ENCODE results near the gene PLPPR1. TPM values are rescaled to one million over a fixed set of nuclear protein-coding genes. Genes with fewer than 3 reads are reported as not detected.

Gene PLPPR1
- total RNA-seq, 1 experiment from 2014 or later: not detected

- Histone ChIP-seq H3K36me3 (ENCODE audit: control insufficient read depth, insufficient read depth, low read length) (no peaks in the 10 kb centered on the region), H3K27ac (ENCODE audit: low read length) (no peak overlapping the region), H3K4me1 (ENCODE audit: control insufficient read depth, insufficient read depth, low read length) (no peaks in the 10 kb centered on the region), H3K4me3 (ENCODE audit: low read depth in 2 of 2, low read length in 2 of 2) (no peak overlapping the region), H3K9me3 (ENCODE audit: control insufficient read depth, insufficient read depth, low read depth, low read length) (no peaks in the 10 kb centered on the region), H3K27me3 (ENCODE audit: control insufficient read depth, insufficient read depth, low read length) (no peaks in the 10 kb centered on the region)
- TF ChIP-seq POLR2AphosphoS5 (IDR thresholded peaks at IDR 0.05; ENCODE audit: low read depth, low read length): no peak
- TF ChIP-seq REST (IDR thresholded peaks at IDR 0.05; ENCODE audit: insufficient read depth in 1 of 2, low read depth in 2 of 2, low read length in 1 of 2): no peak
- peak; percentile 70 for TF ChIP-seq CTCF (IDR thresholded peaks at IDR 0.05)
- DNase-seq (ENCODE audit: low read depth, low spot score): no peak
- BruUV-seq (replicated peaks): no TSS peak
- intact Hi-C loops (cut with micrococcal nuclease; ENCODE audit: unreplicated experiment) (loop anchor here (5.0 kb wide), 1 partner anchor 193 kb away; no protein-coding TSS in a partner anchor), in situ Hi-C loops (cut with HindIII; ENCODE audit: low pct_unique_long_range_greater_than_20kb, low sequenced_read_pairs) (no loop called here)
- CTCF ChIA-PET: interaction anchor here (0.5 kb wide), 1 partner anchor 214 kb away, joined by 7 read pairs; no protein-coding TSS in a partner anchor
- ATAC-seq: peak; percentile 66; the same call in 1 of the 2 replicates
- POLR2A ChIA-PET: no interaction called here
Observed at GRCh38 chr9:101119206-101119819, 90.8 kb downstream of the PLPPR1 start.

GRCh38 chr9:101121836-101122399 lies 93.4 kb downstream of the PLPPR1 start:
- in situ Hi-C loops (cut with HindIII; ENCODE audit: low pct_unique_long_range_greater_than_20kb, low sequenced_read_pairs): no loop called here
- no peaks in the 10 kb centered on the region for H3K4me1 ChIP-seq (ENCODE audit: control insufficient read depth, insufficient read depth, low read length)
- POLR2A ChIA-PET: no interaction called here
- CTCF ChIA-PET: no interaction called here
- no peaks in the 10 kb centered on the region for H3K9me3 ChIP-seq (ENCODE audit: control insufficient read depth, insufficient read depth, low read depth, low read length)
- DNase-seq (ENCODE audit: low read depth, low spot score): no peak
- BruUV-seq (replicated peaks): no TSS peak
- no peaks in the 10 kb centered on the region for H3K27me3 ChIP-seq (ENCODE audit: control insufficient read depth, insufficient read depth, low read length)
- H3K27ac ChIP-seq (ENCODE audit: low read length): no peak overlapping the region
- no peak for ATAC-seq
- H3K4me3 ChIP-seq (ENCODE audit: low read depth in 2 of 2, low read length in 2 of 2): no peak overlapping the region
- TF ChIP-seq REST (IDR thresholded peaks at IDR 0.05; ENCODE audit: insufficient read depth in 1 of 2, low read depth in 2 of 2, low read length in 1 of 2) (no peak), SIN3A (IDR thresholded peaks at IDR 0.05; ENCODE audit: borderline replicate concordance, insufficient read depth, low read depth, low read length) (no peak), TCF7L2 (IDR thresholded peaks at IDR 0.05; ENCODE audit: low read depth, low read length) (no peak), CTCF (IDR thresholded peaks at IDR 0.05) (no peak), POLR2AphosphoS5 (IDR thresholded peaks at IDR 0.05; ENCODE audit: low read depth, low read length) (no peak)
- intact Hi-C loops (cut with micrococcal nuclease; ENCODE audit: unreplicated experiment): no loop called here
- H3K36me3 ChIP-seq (ENCODE audit: control insufficient read depth, insufficient read depth, low read length): no peaks in the 10 kb centered on the region

All from Panc1 (cell line).